ENCODE measurements around the gene SLC12A1. TPM values are rescaled to one million over a fixed set of nuclear protein-coding genes. Genes with fewer than 3 reads are reported as not detected.

Gene SLC12A1
- total RNA-seq, 2 donors from 2014 or later, result 0.68 to 0.85 TPM

DNA sequence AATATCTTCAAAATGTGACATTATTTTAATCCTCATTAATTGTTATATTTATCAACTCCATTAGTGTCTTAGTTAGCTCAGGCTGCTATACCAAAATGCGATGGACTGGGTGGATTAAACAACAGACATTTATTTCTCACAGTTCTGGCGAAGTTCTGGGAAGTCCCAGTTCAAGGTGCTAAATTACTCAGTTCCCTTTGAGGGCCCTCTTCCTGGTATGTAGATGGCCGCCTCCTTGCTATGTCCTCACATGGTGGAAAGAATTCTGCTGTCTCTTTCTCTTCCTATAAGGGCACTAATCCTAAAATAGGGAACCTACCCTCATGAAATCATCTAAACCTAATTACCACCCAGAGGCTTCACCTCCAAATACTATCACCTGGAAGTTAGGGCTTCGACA, 86.4 kb downstream of the SLC12A1 start:
- Histone ChIP-seq H3K4me3 (no peak overlapping the region), H3K27ac (no peak overlapping the region), H3K36me3 (no peaks in the 10 kb centered on the region), H3K9me3 (no peaks in the 10 kb centered on the region), H3K27me3 (replicated peaks; ENCODE audit: insufficient read depth) (no peaks in the 10 kb centered on the region), H3K4me1 (ENCODE audit: control insufficient read depth in 1 of 2, low read depth in 2 of 2) (peaks cover 0 to 2% of the 10 kb centered on the region in 2 donors)
- TF ChIP-seq CTCF (IDR thresholded peaks at IDR 0.05), result no peak
- DNase-seq (ENCODE audit: low spot score) (no peak), ATAC-seq (ENCODE audit: insufficient number of reproducible peaks, low FRiP score, low read depth) (no peak)

DNA sequence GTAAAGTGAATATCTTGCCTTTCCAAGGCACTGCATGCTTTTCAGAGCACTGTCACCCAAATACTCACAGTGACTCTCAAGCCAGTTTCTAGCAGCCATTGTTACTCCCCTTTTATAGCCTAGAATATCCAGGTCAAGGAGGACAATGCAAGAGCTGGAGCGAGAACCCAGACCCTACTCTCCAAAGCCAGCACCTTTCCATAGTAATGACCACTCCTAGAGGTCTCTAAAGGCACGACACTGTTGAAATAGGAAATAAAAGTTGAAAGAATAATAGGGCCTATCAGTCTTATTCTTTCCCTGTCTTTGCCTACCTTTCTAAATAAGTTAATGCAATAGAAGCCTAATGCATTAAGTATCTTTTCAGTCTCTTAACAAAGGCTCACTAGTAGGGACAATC, 91.6 kb downstream of the SLC12A1 start:
- Histone ChIP-seq H3K9me3 (no peaks in the 10 kb centered on the region), H3K27me3 (replicated peaks; ENCODE audit: insufficient read depth) (no peaks in the 10 kb centered on the region), H3K36me3 (no peaks in the 10 kb centered on the region), H3K27ac (no peak overlapping the region), H3K4me1 (ENCODE audit: control insufficient read depth in 1 of 2, low read depth in 2 of 2) (no peaks in the 10 kb centered on the region), H3K4me3 (no peak overlapping the region)
- DNase-seq (ENCODE audit: low spot score) (no peak), ATAC-seq (ENCODE audit: insufficient number of reproducible peaks, low FRiP score, low read depth) (no peak)
- no peak for TF ChIP-seq CTCF (IDR thresholded peaks at IDR 0.05)

DNA sequence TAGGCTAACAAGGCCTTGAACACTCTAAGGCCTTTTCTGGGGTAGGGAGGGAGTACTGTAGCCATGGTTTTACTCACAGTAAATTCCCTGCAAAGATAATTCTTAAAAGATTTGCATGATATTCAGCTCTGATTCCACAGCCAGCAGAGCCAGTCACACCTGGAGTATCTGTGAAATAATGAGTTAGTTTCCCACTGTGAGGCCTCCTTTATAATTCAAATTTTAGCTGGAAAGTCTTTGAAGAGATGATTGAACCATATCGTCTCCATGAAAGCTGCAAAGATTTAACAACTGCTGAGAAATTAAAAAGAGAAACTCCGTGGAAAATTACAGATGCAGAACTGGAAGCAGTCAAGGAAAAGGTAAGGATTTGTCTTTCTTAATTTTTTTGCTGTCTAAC, 92.8 kb downstream of the SLC12A1 start:
- ATAC-seq (ENCODE audit: insufficient number of reproducible peaks, low FRiP score, low read depth), result no peak
- Histone ChIP-seq H3K4me1 (ENCODE audit: control insufficient read depth in 1 of 2, low read depth in 2 of 2) (no peaks in the 10 kb centered on the region), H3K36me3 (no peaks in the 10 kb centered on the region), H3K27ac (no peak overlapping the region), H3K27me3 (replicated peaks; ENCODE audit: insufficient read depth) (no peaks in the 10 kb centered on the region), H3K9me3 (no peaks in the 10 kb centered on the region), H3K4me3 (no peak overlapping the region)
- DNase-seq (ENCODE audit: low spot score), result no peak
- TF ChIP-seq CTCF (IDR thresholded peaks at IDR 0.05), result no peak

DNA sequence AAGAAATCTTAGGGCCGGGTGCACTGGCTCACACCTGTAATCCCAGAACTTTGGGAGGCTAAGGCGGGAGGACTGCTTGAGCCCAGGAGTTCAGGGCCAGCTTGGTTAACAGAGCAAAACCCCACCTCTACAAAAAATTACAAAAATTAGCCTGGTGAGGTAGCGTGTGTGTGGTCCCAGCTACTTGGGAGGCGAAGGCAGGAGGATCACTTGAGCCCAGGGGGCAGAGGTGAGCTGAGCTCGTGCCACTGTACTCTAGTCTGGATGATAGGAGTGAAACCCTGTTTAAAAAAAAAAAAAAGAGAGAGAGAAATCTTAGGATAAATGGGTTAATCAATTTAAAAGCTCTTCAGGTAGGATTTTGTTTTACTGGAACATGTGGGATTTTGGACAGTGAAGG, 93.9 kb downstream of the SLC12A1 start:
- Histone ChIP-seq H3K9me3 (no peaks in the 10 kb centered on the region), H3K4me1 (ENCODE audit: control insufficient read depth in 1 of 2, low read depth in 2 of 2) (no peaks in the 10 kb centered on the region), H3K27ac (no peak overlapping the region), H3K4me3 (no peak overlapping the region), H3K27me3 (replicated peaks; ENCODE audit: insufficient read depth) (no peaks in the 10 kb centered on the region), H3K36me3 (no peaks in the 10 kb centered on the region)
- no peak for ATAC-seq (ENCODE audit: insufficient number of reproducible peaks, low FRiP score, low read depth)
- no peak for DNase-seq (ENCODE audit: low spot score)
- no peak for TF ChIP-seq CTCF (IDR thresholded peaks at IDR 0.05)

DNA sequence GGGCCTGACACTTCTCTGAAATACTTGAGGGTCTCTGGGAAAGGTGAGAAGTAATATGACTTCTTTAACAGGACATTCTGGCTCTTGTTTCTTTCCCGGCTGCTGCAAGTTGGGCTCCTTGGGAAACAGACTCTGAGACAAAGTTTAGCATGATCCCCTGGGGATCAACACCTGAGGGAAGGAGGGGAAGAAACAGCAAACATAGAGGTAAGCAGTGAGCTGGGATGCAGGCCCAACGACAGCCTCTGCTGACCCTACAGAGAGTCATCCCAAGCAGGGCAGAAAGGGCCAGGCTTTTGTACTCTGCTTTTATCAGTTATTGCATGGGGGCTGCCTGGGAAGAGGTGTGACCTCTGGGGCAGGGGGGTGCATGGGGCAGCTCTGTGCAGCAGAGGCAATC, 98.3 kb downstream of the SLC12A1 start:
- DNase-seq (ENCODE audit: low spot score), result no peak
- H3K27ac ChIP-seq, result no peak overlapping the region
- no peaks in the 10 kb centered on the region for H3K36me3 ChIP-seq
- H3K4me3 ChIP-seq, result no peak overlapping the region
- H3K9me3 ChIP-seq, result no peaks in the 10 kb centered on the region
- ATAC-seq (ENCODE audit: insufficient number of reproducible peaks, low FRiP score, low read depth), result no peak
- H3K27me3 ChIP-seq (replicated peaks; ENCODE audit: insufficient read depth), result no peaks in the 10 kb centered on the region
- TF ChIP-seq CTCF (IDR thresholded peaks at IDR 0.05), result no peak
- no peaks in the 10 kb centered on the region for H3K4me1 ChIP-seq (ENCODE audit: control insufficient read depth in 1 of 2, low read depth in 2 of 2)
